Kidney (tissue), 14 donors: ENCODE data around the gene TMEM183A. TPM values are rescaled to one million over a fixed set of nuclear protein-coding genes. Genes with fewer than 3 reads are reported as not detected.
A peak's percentile ranks its signal among the peaks of the same experiment; 100 is the strongest.
"Not testable (repeated sequence)": the region's sequence is repeated elsewhere in the genome, so short reads cannot be mapped to it uniquely, and the experiment has no call there.

Source experiments
- DNase-seq, 5 donors: peaks; one replicate each; pipeline ENCODE4 v3.0.0-alpha.2; 2013 to 2020
- FAIRE-seq: peaks from 2 replicates; lab custom pipeline; 2012; peaks lifted over from hg19 to GRCh38; lab: Jason Lieb, UNC
- H3K27ac ChIP-seq, 2 donors: one replicate each; pipeline ENCODE4 v1.7.0; 2013; ENCODE audit warnings: low read depth in 2 of 2, low read length in 2 of 2, inconsistent platforms in 1 of 2
- H3K27me3 ChIP-seq: one replicate; pipeline ENCODE4 v1.7.1; 2013; ENCODE audit warnings: low read length, inconsistent platforms; ENCODE audit not compliant: control insufficient read depth, insufficient read depth
- H3K36me3 ChIP-seq, 3 donors: one replicate each; pipeline versions ENCODE4 v1.7.0 to v1.7.1; 2013; ENCODE audit warnings: low read length in 3 of 3, control low read depth in 1 of 3, inconsistent platforms in 1 of 3; ENCODE audit not compliant: insufficient read depth in 3 of 3, control insufficient read depth in 2 of 3
- H3K4me1 ChIP-seq, 3 donors: one replicate each; pipeline versions ENCODE4 v1.7.0 to v1.7.1; 2013; ENCODE audit warnings: low read length in 3 of 3, inconsistent platforms in 1 of 3, low read depth in 1 of 3; ENCODE audit not compliant: control insufficient read depth in 2 of 3, insufficient read depth in 2 of 3
- H3K4me3 ChIP-seq, 3 donors: one replicate each; pipeline versions ENCODE4 v1.7.0 to v1.8.1; 2013; ENCODE audit warnings: low read length in 3 of 3, control low read depth in 1 of 3, inconsistent platforms in 1 of 3
- H3K9ac ChIP-seq, 3 donors: one replicate each; pipeline versions ENCODE4 v1.7.0 to v1.7.1; 2013; ENCODE audit warnings: low read length in 3 of 3, control low read depth in 1 of 3, inconsistent platforms in 1 of 3
- H3K9me3 ChIP-seq, 3 donors: one replicate each; pipeline versions ENCODE4 v1.7.0 to v1.7.1; 2013; ENCODE audit warnings: low read length in 3 of 3, control low read depth in 1 of 3, inconsistent platforms in 1 of 3; ENCODE audit not compliant: control insufficient read depth in 2 of 3, insufficient read depth in 1 of 3
- CTCF ChIP-seq: IDR thresholded peaks from 3 replicates; pipeline ENCODE4 v1.5.1; 2012; ENCODE audit warnings: mild to moderate bottlenecking, moderate library complexity, borderline replicate concordance; ENCODE audit not compliant: insufficient read depth; ENCODE audit errors: extremely low read depth
- intact Hi-C: fragments of 100-400 bp; cut with DNase I; formaldehyde crosslinking; loops from one replicate; pipeline ENCODE4 v1.11.1; 2022
- polyA plus RNA-seq: library from polyadenylated mRNA; stranded (reverse); fragments of 350-450 nt; fragmentation: Illumina TruSeq; extraction: RNeasy Lipid Tissue Mini Kit (QIAGEN cat#74804); gene quantifications from one replicate; pipeline ENCODE4 v1.2.3, GENCODE V29; 2014; ENCODE audit warnings: low read depth, low replicate concordance; ENCODE audit not compliant: insufficient read depth
- total RNA-seq: library from RNA; stranded (reverse); fragmentation: NEBNext Ultra II Directional; extraction: Animal tissue kit (Norgen Biotek cat#: 25700); gene quantifications from one replicate; pipeline ENCODE4 v1.2.1, GENCODE V29; 2021
- donor health status: control.
- donor health status: control.
- donor health status: control.
- donor health status: control.
- donor health status: control.
- donor health status: DM: yes; HTN: yes; CAD: no.
- donor health status: Normal renal cell carcinoma (clear cell type).

TMEM183A gene
- total and polyA plus RNA-seq, 2 donors from 2014 or later: 47.5 to 47.9 TPM

- TF ChIP-seq CTCF: no peak
- peaks cover 7 to 75% (median 55%) of the 10 kb centered on the region in 3 donors for H3K36me3 ChIP-seq
- intact Hi-C loops: no loop called here
Observed at GRCh38 chr1:203017061-203017460, 9.9 kb downstream of the TMEM183A start.

GRCh38 chr1:203017692-203018091, 10.5 kb downstream of the TMEM183A start:
- Histone ChIP-seq H3K9me3 (no peaks in the 10 kb centered on the region), H3K4me1 (no peaks in the 10 kb centered on the region), H3K27ac (no peak overlapping the region), H3K36me3 (peaks cover 5 to 75% (median 56%) of the 10 kb centered on the region in 3 donors), H3K27me3 (no peaks in the 10 kb centered on the region), H3K4me3 (no peak overlapping the region), H3K9ac (no peak overlapping the region)
- FAIRE-seq: no peak
- no peak for TF ChIP-seq CTCF
- DNase-seq: no peak
- intact Hi-C loops: no loop called here

More at GRCh38 chr1:203017061-203017460, 9.9 kb downstream of the TMEM183A start:
- H3K9me3 ChIP-seq: no peaks in the 10 kb centered on the region
- FAIRE-seq: no peak
- no peaks in the 10 kb centered on the region for H3K4me1 ChIP-seq
- no peak overlapping the region for H3K4me3 ChIP-seq
- no peak for DNase-seq
- no peaks in the 10 kb centered on the region for H3K27me3 ChIP-seq
- H3K9ac ChIP-seq: no peak overlapping the region
- no peak overlapping the region for H3K27ac ChIP-seq

GRCh38 chr1:203022855-203023254, 15.7 kb downstream of the TMEM183A start:
- H3K9ac ChIP-seq, H3K9me3 ChIP-seq, H3K27ac ChIP-seq, H3K4me3 ChIP-seq, DNase-seq, H3K4me1 ChIP-seq, intact Hi-C loops, H3K27me3 ChIP-seq, FAIRE-seq: not testable (repeated sequence)
- H3K36me3 ChIP-seq: peaks cover 7 to 44% (median 32%) of the 10 kb centered on the region in 3 donors

GRCh38 chr1:203025686-203026030, 18.5 kb downstream of the TMEM183A start:
- Histone ChIP-seq H3K36me3 (peaks cover 7 to 23% (median 14%) of the 10 kb centered on the region in 3 donors), H3K4me3 (peak overlapping the region in 2 of 3 donors; percentile 51 to 59), H3K9me3 (no peaks in the 10 kb centered on the region), H3K4me1 (peaks cover 0 to 8% (median 0%) of the 10 kb centered on the region in 3 donors), H3K27me3 (no peaks in the 10 kb centered on the region), H3K27ac (no peak overlapping the region), H3K9ac (peak overlapping the region in 1 of 3 donors; percentile 32)
- intact Hi-C loops: no loop called here
- DNase-seq (no peak), FAIRE-seq (no peak)
- no peak for TF ChIP-seq CTCF
